Measurements from ENCODE around the gene CCDC178.

CCDC178 gene

GRCh38 chr18:32909798-32910561 lies 530.5 kb downstream of the CCDC178 start:
- DNase-seq, result no peak

- no peak for DNase-seq
These were observed 532.1 kb downstream of the CCDC178 start for GRCh38 chr18:32908424-32908805.

GRCh38 chr18:32907648-32908423 lies 532.7 kb downstream of the CCDC178 start:
- no peak for DNase-seq

- DNase-seq, result no peak
These were observed 533.3 kb downstream of the CCDC178 start for GRCh38 chr18:32907311-32907585.

GRCh38 chr18:32906506-32907310 lies 533.8 kb downstream of the CCDC178 start:
- DNase-seq, result no peak

- no peak for DNase-seq
These were observed 534.9 kb downstream of the CCDC178 start for GRCh38 chr18:32905651-32906050.

- no peak for DNase-seq
These were observed 537.8 kb downstream of the CCDC178 start for GRCh38 chr18:32902568-32903330.

GRCh38 chr18:32899819-32900218 lies 540.7 kb downstream of the CCDC178 start:
- DNase-seq, result no peak

- no peak for DNase-seq
These were observed 543.6 kb downstream of the CCDC178 start for GRCh38 chr18:32896776-32897547.

- DNase-seq, result no peak
These were observed 546.6 kb downstream of the CCDC178 start for GRCh38 chr18:32893915-32894314.

- DNase-seq, result peak; percentile 10
These were observed 548.7 kb downstream of the CCDC178 start for GRCh38 chr18:32891797-32892196.

GRCh38 chr18:32891130-32891529 lies 549.4 kb downstream of the CCDC178 start:
- DNase-seq, result no peak

- DNase-seq, result no peak
These were observed 550.6 kb downstream of the CCDC178 start for GRCh38 chr18:32889615-32890593.

- DNase-seq, result no peak
These were observed 552.2 kb downstream of the CCDC178 start for GRCh38 chr18:32888306-32888705.

All from DMS153 (cell line).